Stimulated activated naive B cell treated with anti-CD40 and anti-IgM and Interleukin-4, amounts not matched to agents 10 μg/mL and 1 μg/mL and 100 μg/mL, for 72 hours (primary cell): ENCODE results near the gene TNFRSF8.

ENCODE experiments used
- ATAC-seq, 2 donors: fragments of 150-1000 bp; cut with Tn5 transposase; replicated peaks; 2 replicates each; pipeline ENCODE4 v1.10.0; 2021; ENCODE audit warnings: moderate library complexity in 1 of 2
- DNase-seq: peaks from one replicate; pipeline ENCODE4 v3.0.0; 2021
- H3K27ac Mint-ChIP-seq: one replicate; pipeline ENCODE4 v1.8.0; 2022; ENCODE audit warnings: mild to moderate bottlenecking, mixed read lengths
- H3K27me3 Mint-ChIP-seq, 2 donors: one replicate each; pipeline ENCODE4 v1.8.0; 2022; ENCODE audit warnings: mixed read lengths in 2 of 2
- H3K36me3 Mint-ChIP-seq, 2 donors: one replicate each; pipeline ENCODE4 v1.8.0; 2022; ENCODE audit warnings: mixed read lengths in 2 of 2, mild to moderate bottlenecking in 1 of 2
- H3K4me1 Mint-ChIP-seq, 2 donors: one replicate each; pipeline ENCODE4 v1.8.0; 2022; ENCODE audit warnings: mixed read lengths in 2 of 2, mild to moderate bottlenecking in 1 of 2
- H3K4me3 Mint-ChIP-seq, 2 donors: one replicate each; pipeline ENCODE4 v1.8.0; 2022; ENCODE audit warnings: mild to moderate bottlenecking in 2 of 2, mixed read lengths in 2 of 2, moderate library complexity in 1 of 2
- H3K9me3 Mint-ChIP-seq, 2 donors: one replicate each; pipeline ENCODE4 v1.8.0; 2022; ENCODE audit warnings: mixed read lengths in 2 of 2, mild to moderate bottlenecking in 1 of 2

The TNFRSF8 gene

GRCh38 chr1:12080156-12080555 is 17.1 kb downstream of the TNFRSF8 start:
- ATAC-seq (no peak), DNase-seq (no peak)
- no peak overlapping the region for H3K27ac Mint-ChIP-seq
- H3K36me3 Mint-ChIP-seq: peaks cover 12 to 49% of the 10 kb centered on the region in 2 donors
- H3K9me3 Mint-ChIP-seq: peaks cover 13 to 21% of the 10 kb centered on the region in 2 donors
- H3K4me1 Mint-ChIP-seq: peaks cover 27 to 45% of the 10 kb centered on the region in 2 donors
- peaks cover 5 to 26% of the 10 kb centered on the region in 2 donors for H3K27me3 Mint-ChIP-seq
- no peak overlapping the region for H3K4me3 Mint-ChIP-seq

GRCh38 chr1:12080773-12081556 is 17.9 kb downstream of the TNFRSF8 start:
- H3K9me3 Mint-ChIP-seq: peaks cover 13 to 21% of the 10 kb centered on the region in 2 donors
- H3K36me3 Mint-ChIP-seq: peaks cover 16 to 46% of the 10 kb centered on the region in 2 donors
- peaks cover 31 to 51% of the 10 kb centered on the region in 2 donors for H3K4me1 Mint-ChIP-seq
- DNase-seq: no peak
- H3K27me3 Mint-ChIP-seq: peaks cover 0 to 18% of the 10 kb centered on the region in 2 donors
- no peak overlapping the region for H3K27ac Mint-ChIP-seq
- H3K4me3 Mint-ChIP-seq: peak overlapping the region in 1 of 2 donors; percentile 82
- ATAC-seq: no peak

- Mint-ChIP-seq H3K4me1 (peaks cover 35 to 56% of the 10 kb centered on the region in 2 donors), H3K27ac (peak overlapping the region; percentile 91), H3K27me3 (peaks cover 0 to 13% of the 10 kb centered on the region in 2 donors), H3K4me3 (peak overlapping the region; percentile 79 to 82), H3K36me3 (peaks cover 18 to 49% of the 10 kb centered on the region in 2 donors), H3K9me3 (peaks cover 16 to 25% of the 10 kb centered on the region in 2 donors)
- DNase-seq: no peak
- no peak for ATAC-seq
Observed at GRCh38 chr1:12081648-12082396, 18.7 kb downstream of the TNFRSF8 start.

- ATAC-seq: no peak
- Mint-ChIP-seq H3K36me3 (peaks cover 23 to 47% of the 10 kb centered on the region in 2 donors), H3K9me3 (peaks cover 17 to 27% of the 10 kb centered on the region in 2 donors), H3K4me1 (peaks cover 38 to 60% of the 10 kb centered on the region in 2 donors), H3K27ac (no peak overlapping the region), H3K4me3 (no peak overlapping the region), H3K27me3 (peaks cover 0 to 1% of the 10 kb centered on the region in 2 donors)
- DNase-seq: no peak
Observed at GRCh38 chr1:12082988-12083387, 19.9 kb downstream of the TNFRSF8 start.

GRCh38 chr1:12083766-12084165 is 20.7 kb downstream of the TNFRSF8 start:
- no peak for DNase-seq
- Mint-ChIP-seq H3K4me1 (peaks cover 42 to 60% of the 10 kb centered on the region in 2 donors), H3K27me3 (no peaks in the 10 kb centered on the region), H3K9me3 (peaks cover 17 to 27% of the 10 kb centered on the region in 2 donors), H3K4me3 (no peak overlapping the region), H3K36me3 (peaks cover 25 to 49% of the 10 kb centered on the region in 2 donors), H3K27ac (no peak overlapping the region)
- no peak for ATAC-seq

GRCh38 chr1:12085643-12086260 is 22.6 kb downstream of the TNFRSF8 start:
- peaks cover 54 to 62% of the 10 kb centered on the region in 2 donors for H3K4me1 Mint-ChIP-seq
- peaks cover 20 to 32% of the 10 kb centered on the region in 2 donors for H3K9me3 Mint-ChIP-seq
- peaks cover 25 to 63% of the 10 kb centered on the region in 2 donors for H3K36me3 Mint-ChIP-seq
- H3K27ac Mint-ChIP-seq: peak overlapping the region; percentile 39
- H3K4me3 Mint-ChIP-seq: no peak overlapping the region
- no peaks in the 10 kb centered on the region for H3K27me3 Mint-ChIP-seq
- DNase-seq (no peak), ATAC-seq (no peak)

- peak; percentile 77 for DNase-seq
- no peaks in the 10 kb centered on the region for H3K27me3 Mint-ChIP-seq
Observed at GRCh38 chr1:12087797-12088314, 24.8 kb downstream of the TNFRSF8 start.

GRCh38 chr1:12088607-12089006 is 25.5 kb downstream of the TNFRSF8 start:
- H3K4me1 Mint-ChIP-seq: peaks cover 44 to 52% of the 10 kb centered on the region in 2 donors
- H3K27me3 Mint-ChIP-seq: no peaks in the 10 kb centered on the region
- H3K27ac Mint-ChIP-seq: peak overlapping the region; percentile 98
- peak; percentile 11 to 33 for ATAC-seq
- no peak for DNase-seq
- peak overlapping the region in 1 of 2 donors; percentile 60 for H3K4me3 Mint-ChIP-seq
- H3K36me3 Mint-ChIP-seq: peaks cover 16 to 42% of the 10 kb centered on the region in 2 donors
- peaks cover 10 to 17% of the 10 kb centered on the region in 2 donors for H3K9me3 Mint-ChIP-seq

More at GRCh38 chr1:12087797-12088314, 24.8 kb downstream of the TNFRSF8 start:
- peaks cover 16 to 48% of the 10 kb centered on the region in 2 donors for H3K36me3 Mint-ChIP-seq
- H3K9me3 Mint-ChIP-seq: peaks cover 10 to 20% of the 10 kb centered on the region in 2 donors
- H3K4me1 Mint-ChIP-seq: peaks cover 44 to 52% of the 10 kb centered on the region in 2 donors
- H3K27ac Mint-ChIP-seq: peak overlapping the region; percentile 98
- H3K4me3 Mint-ChIP-seq: peak overlapping the region; percentile 60 to 63
- ATAC-seq: peak; percentile 91 to 92

GRCh38 chr1:12090326-12090725 is 27.2 kb downstream of the TNFRSF8 start:
- no peak overlapping the region for H3K4me3 Mint-ChIP-seq
- H3K27ac Mint-ChIP-seq: no peak overlapping the region
- peaks cover 16 to 36% of the 10 kb centered on the region in 2 donors for H3K36me3 Mint-ChIP-seq

GRCh38 chr1:12091191-12091590 is 28.1 kb downstream of the TNFRSF8 start:
- Mint-ChIP-seq H3K9me3 (peaks cover 15% of the 10 kb centered on the region in 2 donors), H3K4me3 (no peak overlapping the region)

More at GRCh38 chr1:12090326-12090725, 27.2 kb downstream of the TNFRSF8 start:
- DNase-seq: no peak
- Mint-ChIP-seq H3K27me3 (no peaks in the 10 kb centered on the region), H3K4me1 (peaks cover 44 to 49% of the 10 kb centered on the region in 2 donors), H3K9me3 (peaks cover 10 to 11% of the 10 kb centered on the region in 2 donors)
- no peak for ATAC-seq

GRCh38 chr1:12094180-12094579 is 31.1 kb downstream of the TNFRSF8 start:
- H3K4me3 Mint-ChIP-seq: no peak overlapping the region
- no peaks in the 10 kb centered on the region for H3K27me3 Mint-ChIP-seq
- no peak for ATAC-seq
- peaks cover 0 to 25% of the 10 kb centered on the region in 2 donors for H3K36me3 Mint-ChIP-seq
- peaks cover 10 to 13% of the 10 kb centered on the region in 2 donors for H3K9me3 Mint-ChIP-seq
- no peak for DNase-seq
- H3K27ac Mint-ChIP-seq: no peak overlapping the region
- H3K4me1 Mint-ChIP-seq: peaks cover 9 to 19% of the 10 kb centered on the region in 2 donors

More at GRCh38 chr1:12091191-12091590, 28.1 kb downstream of the TNFRSF8 start:
- DNase-seq: no peak
- no peak for ATAC-seq
- H3K4me1 Mint-ChIP-seq: peaks cover 36 to 41% of the 10 kb centered on the region in 2 donors
- H3K27me3 Mint-ChIP-seq: no peaks in the 10 kb centered on the region
- H3K36me3 Mint-ChIP-seq: peaks cover 12 to 34% of the 10 kb centered on the region in 2 donors
- no peak overlapping the region for H3K27ac Mint-ChIP-seq

- H3K36me3 Mint-ChIP-seq: peaks cover 0 to 16% of the 10 kb centered on the region in 2 donors
- no peaks in the 10 kb centered on the region for H3K27me3 Mint-ChIP-seq
- DNase-seq: no peak
- H3K4me1 Mint-ChIP-seq: peaks cover 0 to 7% of the 10 kb centered on the region in 2 donors
- H3K4me3 Mint-ChIP-seq: no peak overlapping the region
- H3K27ac Mint-ChIP-seq: no peak overlapping the region
- ATAC-seq: peak in 1 of 2 donors; percentile 38
- peaks cover 5 to 10% of the 10 kb centered on the region in 2 donors for H3K9me3 Mint-ChIP-seq
Observed at GRCh38 chr1:12095452-12096263, 32.6 kb downstream of the TNFRSF8 start.

- no peak overlapping the region for H3K27ac Mint-ChIP-seq
- peaks cover 0 to 16% of the 10 kb centered on the region in 2 donors for H3K36me3 Mint-ChIP-seq
- no peaks in the 10 kb centered on the region for H3K27me3 Mint-ChIP-seq
- peaks cover 5 to 10% of the 10 kb centered on the region in 2 donors for H3K9me3 Mint-ChIP-seq
- H3K4me1 Mint-ChIP-seq: peaks cover 0 to 2% of the 10 kb centered on the region in 2 donors
- H3K4me3 Mint-ChIP-seq: no peak overlapping the region
- DNase-seq: no peak
- no peak for ATAC-seq
Observed at GRCh38 chr1:12096615-12097014, 33.5 kb downstream of the TNFRSF8 start.
